Ovary (tissue), 3 donors: ENCODE measurements around the gene UNC13D.

ENCODE experiments used
- POLR2A ChIP-seq: fragments of 450-650 bp; IDR thresholded peaks from one replicate; pipeline ENCODE4 v1.6.1; 2017; ENCODE audit warnings: antibody characterized with exemption, mild to moderate bottlenecking, moderate library complexity
- TF ChIP-seq, protein P1 (sequence below), 3 donors: fragments of 450-650 bp in 2 of 3; fragments of 200-600 bp in 1 of 3; IDR thresholded peaks; one replicate each; pipeline versions ENCODE4 v1.5.1 to v1.8.0; 2016 to 2022; ENCODE audit warnings: antibody characterized with exemption in 3 of 3, mild to moderate bottlenecking in 1 of 3
- donor health status: DM: no; HTN: no; CAD: no.

DNA sequence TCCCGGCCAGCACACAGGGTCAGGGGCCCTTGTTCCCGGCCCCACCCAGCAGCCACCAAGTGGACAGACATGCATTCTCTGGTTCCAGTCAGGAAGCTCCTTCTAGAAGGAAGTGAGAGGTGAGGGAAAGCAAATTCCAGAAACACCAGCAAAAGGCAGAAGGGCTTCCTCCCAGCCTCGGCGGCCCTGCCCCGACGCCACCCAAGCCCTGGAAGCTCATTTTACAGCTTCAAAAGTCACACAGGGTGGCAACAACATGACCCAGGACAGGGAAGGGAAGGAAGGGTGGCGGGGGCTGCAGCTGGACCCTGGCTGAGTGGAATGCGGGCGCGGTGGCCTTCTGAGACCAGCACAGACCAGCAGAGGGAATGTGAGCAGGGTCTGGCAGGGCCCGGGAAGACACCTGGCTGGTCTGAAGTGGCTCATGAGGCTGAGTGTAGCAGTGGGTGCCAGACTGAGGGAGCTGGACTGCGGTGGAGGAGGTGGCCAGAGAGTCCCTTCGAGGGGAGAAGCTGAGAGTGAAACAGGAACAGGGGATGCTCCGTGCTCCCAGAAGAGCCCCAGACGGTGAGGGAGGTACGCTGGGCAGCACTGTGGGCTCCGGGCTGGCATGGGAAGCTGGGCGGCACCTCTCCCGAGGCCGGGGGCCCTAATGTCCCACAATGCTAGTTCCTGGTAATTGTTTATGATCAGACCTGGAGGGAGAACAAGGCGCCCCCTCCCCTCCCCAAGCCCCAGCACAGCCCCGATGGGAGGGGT is 1.9 kb upstream of the UNC13D start:
- TF ChIP-seq, protein P1, sequence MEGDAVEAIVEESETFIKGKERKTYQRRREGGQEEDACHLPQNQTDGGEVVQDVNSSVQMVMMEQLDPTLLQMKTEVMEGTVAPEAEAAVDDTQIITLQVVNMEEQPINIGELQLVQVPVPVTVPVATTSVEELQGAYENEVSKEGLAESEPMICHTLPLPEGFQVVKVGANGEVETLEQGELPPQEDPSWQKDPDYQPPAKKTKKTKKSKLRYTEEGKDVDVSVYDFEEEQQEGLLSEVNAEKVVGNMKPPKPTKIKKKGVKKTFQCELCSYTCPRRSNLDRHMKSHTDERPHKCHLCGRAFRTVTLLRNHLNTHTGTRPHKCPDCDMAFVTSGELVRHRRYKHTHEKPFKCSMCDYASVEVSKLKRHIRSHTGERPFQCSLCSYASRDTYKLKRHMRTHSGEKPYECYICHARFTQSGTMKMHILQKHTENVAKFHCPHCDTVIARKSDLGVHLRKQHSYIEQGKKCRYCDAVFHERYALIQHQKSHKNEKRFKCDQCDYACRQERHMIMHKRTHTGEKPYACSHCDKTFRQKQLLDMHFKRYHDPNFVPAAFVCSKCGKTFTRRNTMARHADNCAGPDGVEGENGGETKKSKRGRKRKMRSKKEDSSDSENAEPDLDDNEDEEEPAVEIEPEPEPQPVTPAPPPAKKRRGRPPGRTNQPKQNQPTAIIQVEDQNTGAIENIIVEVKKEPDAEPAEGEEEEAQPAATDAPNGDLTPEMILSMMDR (IDR thresholded peaks at IDR 0.05) = no peak
- no peak for TF ChIP-seq POLR2A
